RWPE1 (cell line): ENCODE results near the gene COL25A1.
"Not testable (repeated sequence)": the region's sequence is repeated elsewhere in the genome, so short reads cannot be mapped to it uniquely, and the experiment has no call there.

Source experiments
- CTCF ChIA-PET: fragments of 350-600 bp; sonication (Branson Sonifier 250); formaldehyde crosslinking; extraction: SDS; loops from one replicate; lab custom pipeline; 2021; lab: Yijun Ruan, JAX
- POLR2A ChIA-PET: fragments of 400-600 bp; formaldehyde crosslinking; extraction: SDS; loops from one replicate; lab custom pipeline; 2020; ENCODE audit warnings: antibody characterized with exemption; ENCODE audit not compliant: low non-redundant PET; lab: Yijun Ruan, JAX
- DNase-seq: peaks from one replicate; pipeline ENCODE4 v3.0.0; 2012; ENCODE audit warnings: low spot score
- H3K27ac ChIP-seq: fragments of 450-650 bp; 2 replicates; pipeline ENCODE4 v1.5.1; 2017
- TF ChIP-seq, protein P1 (sequence below): fragments of 450-650 bp; conservative IDR thresholded peaks from 2 replicates; pipeline ENCODE4 v1.5.1; 2017; ENCODE audit warnings: low read depth, mild to moderate bottlenecking

COL25A1 gene

DNA sequence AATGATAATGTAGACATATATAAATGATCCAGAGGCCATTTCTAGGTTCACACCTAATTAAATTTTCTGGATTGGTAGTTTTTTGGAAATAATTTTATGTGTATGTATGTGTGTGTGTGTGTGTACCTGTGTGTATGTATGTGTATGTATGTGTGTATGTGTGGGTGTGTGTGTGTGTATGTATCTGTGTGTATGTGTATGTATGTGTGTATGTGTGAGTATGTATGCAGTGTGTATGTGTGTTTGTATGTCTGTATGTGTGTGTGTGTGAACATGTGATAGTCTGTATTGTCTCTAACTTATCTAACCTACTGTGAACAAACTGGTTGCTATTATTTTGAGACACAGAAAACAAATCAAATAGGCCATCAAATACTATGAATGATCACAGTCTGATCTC, 152.6 kb downstream of the COL25A1 start:
- ChIA-PET POLR2A (no interaction called here), CTCF (no interaction called here)
- no peak for DNase-seq
- TF ChIP-seq, protein P1, sequence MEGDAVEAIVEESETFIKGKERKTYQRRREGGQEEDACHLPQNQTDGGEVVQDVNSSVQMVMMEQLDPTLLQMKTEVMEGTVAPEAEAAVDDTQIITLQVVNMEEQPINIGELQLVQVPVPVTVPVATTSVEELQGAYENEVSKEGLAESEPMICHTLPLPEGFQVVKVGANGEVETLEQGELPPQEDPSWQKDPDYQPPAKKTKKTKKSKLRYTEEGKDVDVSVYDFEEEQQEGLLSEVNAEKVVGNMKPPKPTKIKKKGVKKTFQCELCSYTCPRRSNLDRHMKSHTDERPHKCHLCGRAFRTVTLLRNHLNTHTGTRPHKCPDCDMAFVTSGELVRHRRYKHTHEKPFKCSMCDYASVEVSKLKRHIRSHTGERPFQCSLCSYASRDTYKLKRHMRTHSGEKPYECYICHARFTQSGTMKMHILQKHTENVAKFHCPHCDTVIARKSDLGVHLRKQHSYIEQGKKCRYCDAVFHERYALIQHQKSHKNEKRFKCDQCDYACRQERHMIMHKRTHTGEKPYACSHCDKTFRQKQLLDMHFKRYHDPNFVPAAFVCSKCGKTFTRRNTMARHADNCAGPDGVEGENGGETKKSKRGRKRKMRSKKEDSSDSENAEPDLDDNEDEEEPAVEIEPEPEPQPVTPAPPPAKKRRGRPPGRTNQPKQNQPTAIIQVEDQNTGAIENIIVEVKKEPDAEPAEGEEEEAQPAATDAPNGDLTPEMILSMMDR, result no peak
- no peak overlapping the region for H3K27ac ChIP-seq

DNA sequence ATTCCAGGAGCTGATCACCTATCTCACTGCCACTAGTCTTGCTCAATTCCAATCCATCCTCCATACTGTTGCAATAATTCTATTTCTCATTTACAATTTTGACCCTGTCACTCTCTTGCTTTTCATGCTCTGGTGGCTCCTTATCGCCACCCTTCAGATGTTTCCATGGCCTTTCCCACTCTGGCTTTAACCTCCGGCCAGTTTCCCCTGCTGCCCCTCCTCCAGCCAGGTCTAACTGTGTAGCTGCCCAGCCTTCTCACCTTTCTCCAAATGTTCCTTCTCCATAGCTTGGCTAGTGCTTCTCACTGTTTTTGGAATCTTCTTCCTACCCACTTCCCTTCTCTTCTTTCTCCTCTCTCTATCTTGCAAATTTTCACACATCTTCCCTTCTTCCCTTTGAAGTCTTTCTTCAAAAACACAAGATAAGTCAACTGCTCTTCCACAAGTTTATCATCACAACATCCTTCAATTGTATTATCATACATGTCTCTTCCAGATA, 153.8 kb downstream of the COL25A1 start:
- ChIA-PET CTCF (no interaction called here), POLR2A (no interaction called here)
- no peak overlapping the region for H3K27ac ChIP-seq
- TF ChIP-seq, protein P1, result no peak
- no peak for DNase-seq

DNA sequence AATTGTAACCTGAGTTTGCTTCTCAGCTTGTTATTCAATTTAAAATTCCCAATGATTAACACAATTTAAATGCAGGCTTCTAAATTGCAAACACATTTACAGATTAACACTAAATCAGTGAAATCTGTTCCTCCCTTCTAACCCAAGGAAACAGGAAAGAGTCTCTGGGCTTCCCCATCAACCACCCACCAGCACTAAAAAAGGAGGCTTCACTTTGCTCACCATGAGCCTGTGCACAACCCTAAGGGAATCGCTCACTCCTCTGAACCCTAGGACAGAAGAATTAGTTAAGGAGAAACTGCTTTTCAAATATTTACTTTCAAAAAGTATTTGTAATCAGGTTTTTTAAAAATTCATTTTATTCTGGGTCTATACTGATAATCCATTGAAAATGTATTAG, 155.3 kb downstream of the COL25A1 start:
- H3K27ac ChIP-seq, result no peak overlapping the region
- DNase-seq, result no peak
- ChIA-PET CTCF (no interaction called here), POLR2A (no interaction called here)
- TF ChIP-seq, protein P1, result no peak

DNA sequence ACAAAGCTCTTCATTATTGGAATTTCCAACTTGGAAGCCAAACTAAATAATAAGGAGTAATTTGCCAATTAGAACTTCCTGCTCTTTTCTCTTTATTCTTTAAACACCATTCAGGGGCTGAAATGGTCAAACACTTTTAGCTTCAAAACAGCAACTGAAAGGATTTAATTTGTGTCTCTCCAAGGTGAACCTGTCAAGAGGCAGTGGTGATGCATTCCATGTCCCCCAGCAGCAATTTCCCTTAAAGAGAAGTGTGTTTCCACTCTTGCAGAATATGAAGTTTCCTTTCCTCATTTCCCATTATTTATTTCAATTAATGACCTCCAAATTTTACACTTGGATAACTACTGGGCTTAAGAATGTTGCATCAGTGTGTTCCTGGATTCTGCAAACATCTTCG, 156.0 kb downstream of the COL25A1 start:
- no peak for DNase-seq
- POLR2A ChIA-PET, result no interaction called here
- no peak overlapping the region for H3K27ac ChIP-seq
- CTCF ChIA-PET, result no interaction called here
- TF ChIP-seq, protein P1, result no peak

DNA sequence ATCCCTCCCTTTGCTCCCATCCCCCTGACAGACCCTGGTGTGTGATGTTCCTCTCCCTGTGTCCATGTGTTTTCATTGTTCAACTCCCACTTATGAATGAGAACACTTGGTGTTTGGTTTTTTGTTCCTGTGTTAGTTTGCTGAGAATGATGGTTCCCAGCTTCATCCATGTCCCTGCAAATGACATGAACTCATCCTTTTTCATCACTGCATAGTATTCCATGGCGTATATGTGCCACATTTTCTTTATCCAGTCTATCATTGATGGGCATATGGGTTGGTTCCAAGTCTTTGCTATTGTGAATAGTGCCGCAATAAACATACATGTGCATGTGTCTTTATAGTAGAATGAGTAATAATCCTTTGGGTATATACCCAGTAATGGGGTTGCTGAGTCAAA, 164.3 kb downstream of the COL25A1 start:
- H3K27ac ChIP-seq, CTCF ChIA-PET, POLR2A ChIA-PET, DNase-seq: not testable (repeated sequence)

DNA sequence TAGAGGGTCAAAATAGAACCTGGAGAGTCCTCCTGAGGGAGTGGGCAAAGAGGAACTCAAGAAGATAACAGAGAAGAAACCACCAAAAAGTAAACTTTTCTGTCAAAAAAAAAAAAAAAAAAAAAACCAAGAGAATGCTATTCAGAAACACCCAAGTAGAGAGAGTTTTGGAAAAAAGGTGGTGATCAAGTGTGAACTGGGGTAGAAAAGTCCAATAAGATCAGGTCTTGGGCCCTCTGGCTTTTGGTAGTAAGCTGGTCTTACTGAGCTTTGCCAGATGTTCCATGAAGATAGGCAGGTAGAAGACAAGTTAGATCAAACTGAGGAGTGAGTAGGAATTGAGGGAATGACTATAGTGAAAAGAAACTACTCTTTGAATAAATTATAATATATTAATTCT, 167.5 kb downstream of the COL25A1 start:
- POLR2A ChIA-PET, result no interaction called here
- no peak overlapping the region for H3K27ac ChIP-seq

DNA sequence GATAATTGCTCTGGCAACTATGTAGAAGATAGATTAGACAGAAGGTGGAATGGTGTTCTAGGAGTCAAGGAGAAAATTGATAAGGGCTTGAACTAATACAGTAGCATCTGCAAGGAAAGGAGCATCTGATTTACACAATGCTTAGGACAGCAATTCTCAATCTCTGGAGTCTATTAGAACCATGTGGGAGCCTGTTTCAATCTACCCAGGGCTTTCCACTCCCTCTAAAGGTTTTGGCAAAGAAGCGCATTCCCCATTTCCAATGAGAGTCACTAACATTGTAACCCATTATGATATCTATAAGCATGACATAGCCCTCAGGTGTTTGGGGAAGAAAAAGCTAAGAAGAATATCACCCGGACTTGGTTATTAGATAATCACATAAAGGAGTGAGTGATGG, 168.2 kb downstream of the COL25A1 start:
- DNase-seq, result no peak
- H3K27ac ChIP-seq, result no peak overlapping the region
- ChIA-PET CTCF (interaction anchor here (0.5 kb wide), 1 partner anchor 163 kb away, joined by 11 read pairs; no protein-coding TSS in a partner anchor), POLR2A (no interaction called here)
- TF ChIP-seq, protein P1, result no peak

More for the DNA sequence above, 167.5 kb downstream of the COL25A1 start:
- CTCF ChIA-PET, result no interaction called here
- no peak for DNase-seq
- TF ChIP-seq, protein P1, result no peak
